SK-N-SH (cell line): ENCODE data around the gene SERPINE2. TPM values are rescaled to one million over a fixed set of nuclear protein-coding genes. Genes with fewer than 3 reads are reported as not detected.

Experiments used
- CTCF ChIA-PET: fragments of 300-600, 350-600 bp; formaldehyde crosslinking; extraction: SDS; loops from one replicate; lab custom pipeline; 2021; lab: Yijun Ruan, JAX
- POLR2A ChIA-PET: fragments of 350-600 bp; sonication (Branson Sonifier 250); formaldehyde crosslinking; extraction: SDS; loops from one replicate; lab custom pipeline; 2020; ENCODE audit warnings: antibody characterized with exemption, inconsistent platforms; lab: Yijun Ruan, JAX
- DNase-seq: peaks from one replicate; pipeline ENCODE4 v3.0.0; 2012
- H2AFZ ChIP-seq: fragments of 200-600 bp; sonication (generic); 2 replicates; pipeline ENCODE4 v1.8.1; 2016; ENCODE audit warnings: antibody characterized with exemption, mild to moderate bottlenecking, low read depth
- H3F3A ChIP-seq: fragments of 200-600 bp; sonication (generic); replicated peaks from 2 replicates; pipeline ENCODE3; 2016; ENCODE audit warnings: antibody characterized with exemption, mild to moderate bottlenecking; ENCODE audit not compliant: insufficient read depth
- H3K27ac ChIP-seq, 2 experiments: fragments of 200-500 bp in 1 of 2; fragments of 200-600 bp in 1 of 2; sonication (Bioruptor generic) in 1 of 2; sonication (generic), shearing (Covaris generic) in 1 of 2; 2 replicates each; pipeline versions ENCODE4 v1.5.1 to v1.6.1; 2014 to 2016; ENCODE audit warnings: low read depth in 2 of 2, inconsistent platforms in 1 of 2, low read length in 1 of 2, mild to moderate bottlenecking in 1 of 2, mixed read lengths in 1 of 2
- H3K27me3 ChIP-seq: fragments of 200-600 bp; sonication (generic), shearing (Covaris generic); 2 replicates; pipeline ENCODE4 v1.6.1; 2016; ENCODE audit warnings: mixed run types; ENCODE audit not compliant: insufficient read depth
- H3K36me3 ChIP-seq, 2 experiments: fragments of 200-500 bp in 1 of 2; fragments of 200-600 bp in 1 of 2; sonication (Bioruptor generic) in 1 of 2; sonication (generic) in 1 of 2; replicated peaks in 1 of 2; 2 replicates each; pipeline versions ENCODE3 to v1.5.1; 2014 to 2016; ENCODE audit warnings: low read length in 1 of 2, mild to moderate bottlenecking in 1 of 2; ENCODE audit not compliant: insufficient read depth in 2 of 2, control insufficient read depth in 1 of 2
- H3K4me1 ChIP-seq, 2 experiments: fragments of 200-500 bp in 1 of 2; fragments of 200-600 bp in 1 of 2; sonication (Bioruptor generic) in 1 of 2; sonication (generic), shearing (Covaris generic) in 1 of 2; 2 replicates each; pipeline versions ENCODE4 v1.5.1 to v1.6.1; 2014 to 2016; ENCODE audit warnings: low read depth in 1 of 2, low read length in 1 of 2, mixed run types in 1 of 2; ENCODE audit not compliant: insufficient read depth in 2 of 2, control insufficient read depth in 1 of 2
- H3K4me2 ChIP-seq: fragments of 200-600 bp; sonication (generic), shearing (Covaris generic); 2 replicates; pipeline ENCODE4 v1.6.1; 2017; ENCODE audit warnings: mixed run types
- H3K4me3 ChIP-seq, 2 experiments: fragments of 200-500 bp in 1 of 2; fragments of 200-600 bp in 1 of 2; sonication (Bioruptor generic) in 1 of 2; sonication (generic), shearing (Covaris generic) in 1 of 2; 2 replicates each; pipeline versions ENCODE4 v1.5.1 to v1.8.1; 2014 to 2016; ENCODE audit warnings: low read depth in 2 of 2, inconsistent platforms in 1 of 2, low read length in 1 of 2, mild to moderate bottlenecking in 1 of 2, mixed read lengths in 1 of 2, moderate library complexity in 1 of 2
- H3K79me2 ChIP-seq: fragments of 200-600 bp; sonication (generic); 2 replicates; pipeline ENCODE4 v1.8.1; 2017; ENCODE audit warnings: mild to moderate bottlenecking; ENCODE audit not compliant: insufficient read depth
- H3K9ac ChIP-seq: fragments of 200-600 bp; sonication (generic); 2 replicates; pipeline ENCODE4 v1.6.1; 2017; ENCODE audit warnings: mixed run types
- H3K9me2 ChIP-seq: fragments of 200-600 bp; sonication (generic); 2 replicates; pipeline ENCODE4 v1.6.1; 2017; ENCODE audit warnings: mixed run types
- H3K9me3 ChIP-seq: fragments of 200-600 bp; sonication (generic); 2 replicates; pipeline ENCODE4 v1.6.1; 2017; ENCODE audit warnings: mixed run types, mild to moderate bottlenecking, moderate library complexity
- H4K20me1 ChIP-seq: fragments of 200-600 bp; sonication (generic); 2 replicates; pipeline ENCODE4 v1.6.1; 2017; ENCODE audit warnings: mild to moderate bottlenecking, mixed run types; ENCODE audit not compliant: insufficient read depth
- FOXM1 ChIP-seq: IDR thresholded peaks from 2 replicates; pipeline ENCODE4 v1.4.0; 2012; ENCODE audit warnings: low read depth, mild to moderate bottlenecking
- GABPA ChIP-seq: IDR thresholded peaks from 2 replicates; pipeline ENCODE4 v1.4.0; 2012; ENCODE audit warnings: low read depth, mild to moderate bottlenecking
- GATA2 ChIP-seq: sonication (generic); formaldehyde crosslinking; IDR thresholded peaks from 2 replicates; pipeline ENCODE4 v1.5.0; 2020; ENCODE audit warnings: mild to moderate bottlenecking, missing genetic modification reagents
- JUND ChIP-seq: IDR thresholded peaks from 2 replicates; pipeline ENCODE4 v1.4.0; 2012
- MXI1 ChIP-seq: IDR thresholded peaks from 2 replicates; pipeline ENCODE4 v1.6.1; 2012; ENCODE audit warnings: mild to moderate bottlenecking, low read depth, low read length, improper control_type of control experiment
- NFIC ChIP-seq: IDR thresholded peaks from 2 replicates; pipeline ENCODE4 v1.4.0; 2012; ENCODE audit warnings: borderline replicate concordance
- NRF1 ChIP-seq: IDR thresholded peaks from 2 replicates; pipeline ENCODE4 v1.6.1; 2012; ENCODE audit warnings: low read depth, mild to moderate bottlenecking, low read length
- POLR2AphosphoS5 ChIP-seq: IDR thresholded peaks from 2 replicates; pipeline ENCODE4 v1.6.1; 2012; ENCODE audit warnings: low read depth, low read length
- RAD21 ChIP-seq: IDR thresholded peaks from 2 replicates; pipeline ENCODE4 v1.6.1; 2012; ENCODE audit warnings: mild to moderate bottlenecking, low read length
- RCOR1 ChIP-seq: fragments of 150-350 bp; IDR thresholded peaks from 2 replicates; pipeline ENCODE4 v1.6.1; 2017; ENCODE audit warnings: antibody characterized with exemption, low read length
- RXRA ChIP-seq: IDR thresholded peaks from 2 replicates; pipeline ENCODE4 v1.4.0; 2012; ENCODE audit warnings: low read depth, mild to moderate bottlenecking, borderline replicate concordance
- SIN3A ChIP-seq: IDR thresholded peaks from 2 replicates; pipeline ENCODE4 v1.6.1; 2012; ENCODE audit warnings: low read depth, mild to moderate bottlenecking, low read length, moderate library complexity, borderline replicate concordance
- TCF12 ChIP-seq: IDR thresholded peaks from 2 replicates; pipeline ENCODE4 v1.4.0; 2012
- YY1 ChIP-seq: IDR thresholded peaks from 2 replicates; pipeline ENCODE4 v1.4.0; 2012; ENCODE audit warnings: low read depth, mild to moderate bottlenecking
- WGBS: methylation state at CpG from one replicate; pipeline ENCODE4 v1.1.6; 2017; ENCODE audit warnings: low lambda C conversion rate; 5-methylcytosine and 5-hydroxymethylcytosine counted together
- polyA plus RNA-seq, 3 experiments: library from polyadenylated mRNA; depleted of rRNA; stranded (reverse); fragments of >200 nt; gene quantifications; 2 replicates each; pipeline ENCODE4 v1.2.3, GENCODE V29; 2012
- TF ChIP-seq, protein P1 (sequence below): IDR thresholded peaks from 2 replicates; pipeline ENCODE4 v1.4.0; 2012; ENCODE audit warnings: low read depth
- TF ChIP-seq, protein P2 (sequence below): fragments of 150-350 bp; IDR thresholded peaks from 2 replicates; pipeline ENCODE4 v1.6.1; 2017; ENCODE audit warnings: antibody characterized with exemption, low read length, low read depth, borderline replicate concordance
- TF ChIP-seq, protein P3 (sequence below): fragments of 150-350 bp; IDR thresholded peaks from 2 replicates; pipeline ENCODE4 v1.6.1; 2016; ENCODE audit warnings: mild to moderate bottlenecking, low read depth, low read length

The SERPINE2 gene
- polyA plus RNA-seq, 1 of the 3 experiments (the other 2 are of a cell fraction) = 249 TPM

DNA sequence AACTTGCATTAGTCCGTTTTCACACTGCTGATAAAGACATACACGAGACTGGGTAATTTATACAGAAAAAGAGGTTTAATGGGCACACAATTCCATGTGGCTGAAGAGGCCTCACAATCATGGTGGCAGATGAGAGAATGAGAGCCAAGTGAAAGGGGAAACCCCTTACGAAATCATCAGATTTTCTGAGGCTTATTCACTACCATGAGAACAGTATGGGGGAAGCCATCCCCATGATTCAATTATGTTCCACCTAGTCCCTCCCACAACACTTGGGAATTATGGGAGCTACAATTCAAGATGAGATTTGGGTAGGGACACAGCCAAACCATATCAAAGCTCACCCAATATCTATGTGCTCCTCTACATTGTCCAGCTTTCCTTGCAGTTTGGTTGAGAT is 16.0 kb upstream of the SERPINE2 start (continued):
- TF ChIP-seq NFIC = no peak

DNA sequence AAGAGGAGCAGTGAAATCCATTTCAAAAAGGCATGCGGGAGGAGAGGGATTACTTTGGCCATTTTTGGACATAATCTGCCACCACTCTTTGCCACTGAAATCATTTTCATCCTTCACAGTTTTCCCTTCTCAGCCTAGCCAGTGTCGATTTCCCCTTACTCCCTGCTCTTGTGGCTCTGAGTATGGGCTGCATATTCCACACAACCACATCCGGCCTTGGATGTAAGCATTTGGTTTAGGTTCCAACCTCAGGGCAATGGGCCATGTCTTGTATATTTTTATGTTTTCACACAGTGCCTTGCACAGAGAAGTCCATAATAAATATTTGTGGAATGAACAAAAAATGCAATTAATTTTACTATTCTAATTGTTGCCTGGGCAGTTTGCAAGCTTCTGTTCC is 7.7 kb upstream of the SERPINE2 start:
- Histone ChIP-seq H3K27me3 (no peaks in the 10 kb centered on the region), H4K20me1 (no peaks in the 10 kb centered on the region), H3K36me3 (no peaks in the 10 kb centered on the region), H3K9ac (no peak overlapping the region), H3K9me3 (no peaks in the 10 kb centered on the region), H3K27ac (no peak overlapping the region), H3K79me2 (no peaks in the 10 kb centered on the region), H3F3A (no peaks in the 10 kb centered on the region), H3K4me2 (no peak overlapping the region), H3K4me1 (peaks cover 0 to 3% of the 10 kb centered on the region in 2 experiments; a peak in 1 of 4 replicates), H2AFZ (no peak overlapping the region), H3K4me3 (no peak overlapping the region), H3K9me2 (no peaks in the 10 kb centered on the region)
- WGBS = 78% methylated on average over 3 of the region's 3 CpGs
- CTCF ChIA-PET = interaction anchor here (1.2 kb wide), 1 partner anchor 53 kb away, joined by 3 read pairs; no protein-coding TSS in a partner anchor
- no peak for TF ChIP-seq MXI1
- no peak for TF ChIP-seq RCOR1
- TF ChIP-seq, protein P1, sequence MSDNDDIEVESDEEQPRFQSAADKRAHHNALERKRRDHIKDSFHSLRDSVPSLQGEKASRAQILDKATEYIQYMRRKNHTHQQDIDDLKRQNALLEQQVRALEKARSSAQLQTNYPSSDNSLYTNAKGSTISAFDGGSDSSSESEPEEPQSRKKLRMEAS = no peak
- TF ChIP-seq YY1 = no peak
- no peak for TF ChIP-seq POLR2AphosphoS5
- TF ChIP-seq TCF12 = no peak
- TF ChIP-seq RAD21 = no peak
- no peak for TF ChIP-seq SIN3A
- no peak for TF ChIP-seq NRF1
- no peak for TF ChIP-seq FOXM1
- TF ChIP-seq, protein P2, sequence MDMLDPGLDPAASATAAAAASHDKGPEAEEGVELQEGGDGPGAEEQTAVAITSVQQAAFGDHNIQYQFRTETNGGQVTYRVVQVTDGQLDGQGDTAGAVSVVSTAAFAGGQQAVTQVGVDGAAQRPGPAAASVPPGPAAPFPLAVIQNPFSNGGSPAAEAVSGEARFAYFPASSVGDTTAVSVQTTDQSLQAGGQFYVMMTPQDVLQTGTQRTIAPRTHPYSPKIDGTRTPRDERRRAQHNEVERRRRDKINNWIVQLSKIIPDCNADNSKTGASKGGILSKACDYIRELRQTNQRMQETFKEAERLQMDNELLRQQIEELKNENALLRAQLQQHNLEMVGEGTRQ = no peak
- no peak for TF ChIP-seq JUND
- TF ChIP-seq RXRA = no peak
- no peak for TF ChIP-seq GABPA
- TF ChIP-seq, protein P3, sequence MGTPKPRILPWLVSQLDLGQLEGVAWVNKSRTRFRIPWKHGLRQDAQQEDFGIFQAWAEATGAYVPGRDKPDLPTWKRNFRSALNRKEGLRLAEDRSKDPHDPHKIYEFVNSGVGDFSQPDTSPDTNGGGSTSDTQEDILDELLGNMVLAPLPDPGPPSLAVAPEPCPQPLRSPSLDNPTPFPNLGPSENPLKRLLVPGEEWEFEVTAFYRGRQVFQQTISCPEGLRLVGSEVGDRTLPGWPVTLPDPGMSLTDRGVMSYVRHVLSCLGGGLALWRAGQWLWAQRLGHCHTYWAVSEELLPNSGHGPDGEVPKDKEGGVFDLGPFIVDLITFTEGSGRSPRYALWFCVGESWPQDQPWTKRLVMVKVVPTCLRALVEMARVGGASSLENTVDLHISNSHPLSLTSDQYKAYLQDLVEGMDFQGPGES = no peak
- no peak for TF ChIP-seq GATA2 (CRISPR knock-in tag)
- DNase-seq = no peak
- POLR2A ChIA-PET = no interaction called here
